HEK293 (cell line): ENCODE measurements around the gene ALOX12.

Experiments
- ZNF274 ChIP-seq, 2 experiments: fragments of 200-500 bp in 1 of 2; fragments of 450-650 bp in 1 of 2; sonication (Bioruptor generic) in 1 of 2; formaldehyde crosslinking in 1 of 2; IDR thresholded peaks; 2 replicates each; pipeline versions ENCODE4 v1.5.1 to v1.6.1; 2014 to 2016; ENCODE audit warnings: borderline replicate concordance in 1 of 2, inconsistent platforms in 1 of 2, low read length in 1 of 2, missing biosample characterization in 1 of 2, missing genetic modification characterization in 1 of 2
- TF ChIP-seq, protein P1 (sequence below): fragments of 450-650 bp; formaldehyde crosslinking; IDR thresholded peaks from 2 replicates; pipeline ENCODE4 v1.5.1; 2016; ENCODE audit warnings: missing biosample characterization, missing genetic modification characterization

GRCh38 chr17:6947745-6948144, 48.1 kb upstream of the ALOX12 start:
- TF ChIP-seq, protein P1, sequence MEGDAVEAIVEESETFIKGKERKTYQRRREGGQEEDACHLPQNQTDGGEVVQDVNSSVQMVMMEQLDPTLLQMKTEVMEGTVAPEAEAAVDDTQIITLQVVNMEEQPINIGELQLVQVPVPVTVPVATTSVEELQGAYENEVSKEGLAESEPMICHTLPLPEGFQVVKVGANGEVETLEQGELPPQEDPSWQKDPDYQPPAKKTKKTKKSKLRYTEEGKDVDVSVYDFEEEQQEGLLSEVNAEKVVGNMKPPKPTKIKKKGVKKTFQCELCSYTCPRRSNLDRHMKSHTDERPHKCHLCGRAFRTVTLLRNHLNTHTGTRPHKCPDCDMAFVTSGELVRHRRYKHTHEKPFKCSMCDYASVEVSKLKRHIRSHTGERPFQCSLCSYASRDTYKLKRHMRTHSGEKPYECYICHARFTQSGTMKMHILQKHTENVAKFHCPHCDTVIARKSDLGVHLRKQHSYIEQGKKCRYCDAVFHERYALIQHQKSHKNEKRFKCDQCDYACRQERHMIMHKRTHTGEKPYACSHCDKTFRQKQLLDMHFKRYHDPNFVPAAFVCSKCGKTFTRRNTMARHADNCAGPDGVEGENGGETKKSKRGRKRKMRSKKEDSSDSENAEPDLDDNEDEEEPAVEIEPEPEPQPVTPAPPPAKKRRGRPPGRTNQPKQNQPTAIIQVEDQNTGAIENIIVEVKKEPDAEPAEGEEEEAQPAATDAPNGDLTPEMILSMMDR (tag by site-specific recombination): no peak
- no peak for TF ChIP-seq ZNF274 (IDR thresholded peaks at IDR 0.05; ENCODE audit: low read length)
- TF ChIP-seq ZNF274 (tag by site-specific recombination; IDR thresholded peaks at IDR 0.05; ENCODE audit: borderline replicate concordance): no peak
